CD4-positive, alpha-beta T cell (primary cell): ENCODE data around the gene CDRT15. TPM values are rescaled to one million over a fixed set of nuclear protein-coding genes. Genes with fewer than 3 reads are reported as not detected.
A peak's percentile ranks its signal among the peaks of the same experiment; 100 is the strongest.
"Not testable (repeated sequence)": the region's sequence is repeated elsewhere in the genome, so short reads cannot be mapped to it uniquely, and the experiment has no call there.

Experiments used
- ATAC-seq: fragments of 200-7000 bp; cut with Tn5 transposase; one replicate; pipeline ENCODE4 v1.10.0; 2022; ENCODE audit warnings: mild to moderate bottlenecking; ENCODE audit not compliant: poor library complexity
- CTCF ChIA-PET: fragments of 350-600 bp; sonication (Branson Sonifier 250); formaldehyde crosslinking; loops from one replicate; lab custom pipeline; 2021; ENCODE audit warnings: antibody characterized with exemption, inconsistent platforms; lab: Charles Lee
- POLR2A ChIA-PET: fragments of 350-600 bp; sonication (Branson Sonifier 250); formaldehyde crosslinking; loops from one replicate; lab custom pipeline; 2021; ENCODE audit warnings: antibody characterized with exemption, inconsistent platforms; lab: Charles Lee
- DNase-seq, 14 experiments: peaks; one replicate each; pipeline ENCODE4 v3.0.0-alpha.2; 2013 to 2020; ENCODE audit warnings: mixed read lengths in 2 of 14
- H3K27ac ChIP-seq, 2 donors: one replicate each; pipeline versions ENCODE4 v1.5.1 to v1.7.0; 2013; ENCODE audit warnings: low read length in 2 of 2, low read depth in 1 of 2, mild to moderate bottlenecking in 1 of 2
- H3K27me3 ChIP-seq, 2 experiments: 1 replicate in 1 of 2; 2 replicates in 1 of 2; pipeline versions ENCODE4 v1.6.1 to v1.7.0; 2013; ENCODE audit warnings: low read length in 2 of 2, control low read depth in 1 of 2, mild to moderate bottlenecking in 1 of 2, moderate library complexity in 1 of 2; ENCODE audit not compliant: insufficient read depth in 2 of 2, control insufficient read depth in 1 of 2
- H3K36me3 ChIP-seq: one replicate; pipeline ENCODE4 v1.6.1; 2013; ENCODE audit warnings: low read length, control low read depth; ENCODE audit not compliant: insufficient read depth
- H3K4me1 ChIP-seq: one replicate; pipeline ENCODE4 v1.6.1; 2013; ENCODE audit warnings: low read length, control low read depth; ENCODE audit not compliant: insufficient read depth
- H3K4me3 ChIP-seq: one replicate; pipeline ENCODE4 v1.5.1; 2013; ENCODE audit warnings: mild to moderate bottlenecking, low read length, moderate library complexity
- H3K9me3 ChIP-seq, 2 experiments: 1 replicate in 1 of 2; 2 replicates in 1 of 2; pipeline versions ENCODE4 v1.6.1 to v1.7.0; 2013; ENCODE audit warnings: low read length in 2 of 2, mild to moderate bottlenecking in 2 of 2, control low read depth in 1 of 2, moderate library complexity in 1 of 2; ENCODE audit not compliant: control insufficient read depth in 1 of 2, insufficient read depth in 1 of 2
- H3K27ac Mint-ChIP-seq: one replicate; pipeline ENCODE4 v1.8.0; 2020; ENCODE audit warnings: mixed read lengths
- H3K27me3 Mint-ChIP-seq: one replicate; pipeline ENCODE4 v1.8.0; 2021; ENCODE audit warnings: mixed read lengths
- H3K36me3 Mint-ChIP-seq: one replicate; pipeline ENCODE4 v1.8.0; 2021; ENCODE audit warnings: low read depth, mixed read lengths
- H3K4me1 Mint-ChIP-seq: one replicate; pipeline ENCODE4 v1.8.0; 2021; ENCODE audit warnings: low read depth, mixed read lengths
- H3K4me3 Mint-ChIP-seq: one replicate; pipeline ENCODE4 v1.8.0; 2020; ENCODE audit warnings: mild to moderate bottlenecking, mixed read lengths
- H3K9me3 Mint-ChIP-seq: one replicate; pipeline ENCODE4 v1.8.0; 2020; ENCODE audit warnings: mixed read lengths
- intact Hi-C, 2 experiments: fragments of 100-400 bp; cut with DNase I in 1 of 2; cut with micrococcal nuclease in 1 of 2; formaldehyde crosslinking; loops; one replicate each; pipeline versions ENCODE4 v1.15.1 to v1.9.0; 2023 to 2025; cut with DNase I, micrococcal nuclease
- total RNA-seq, 174 experiments: library from RNA in 2 of 174; stranded (reverse) in 2 of 174; gene quantifications; one replicate each; pipeline ENCODE4 v1.2.3 and lab custom pipeline; 2021 to 2026

The CDRT15 gene
- total RNA-seq, 2 experiments from 2014 or later: not detected

GRCh38 chr17:14190774-14191173 is 45.9 kb downstream of the CDRT15 start:
- H3K9me3 ChIP-seq, ATAC-seq, POLR2A ChIA-PET, DNase-seq, H3K9me3 Mint-ChIP-seq, H3K36me3 ChIP-seq, H3K4me3 ChIP-seq, H3K27me3 Mint-ChIP-seq, H3K4me3 Mint-ChIP-seq, H3K27me3 ChIP-seq, H3K27ac ChIP-seq, intact Hi-C loops, H3K36me3 Mint-ChIP-seq, CTCF ChIA-PET: not testable (repeated sequence)
- peaks cover 62% of the 10 kb centered on the region for H3K4me1 Mint-ChIP-seq
- H3K27ac Mint-ChIP-seq: peak overlapping the region; percentile 88
- peaks cover 40% of the 10 kb centered on the region for H3K4me1 ChIP-seq

- ATAC-seq, H3K9me3 Mint-ChIP-seq, H3K4me3 ChIP-seq, H3K27me3 ChIP-seq, H3K27ac ChIP-seq, POLR2A ChIA-PET, H3K27me3 Mint-ChIP-seq, H3K36me3 Mint-ChIP-seq, H3K9me3 ChIP-seq, DNase-seq, H3K4me1 ChIP-seq, H3K36me3 ChIP-seq, H3K4me3 Mint-ChIP-seq, intact Hi-C loops, CTCF ChIA-PET: not testable (repeated sequence)
- H3K27ac Mint-ChIP-seq: peak overlapping the region; percentile 27
- peaks cover 32% of the 10 kb centered on the region for H3K4me1 Mint-ChIP-seq
Measured at GRCh38 chr17:14186443-14186842, 50.2 kb downstream of the CDRT15 start.

Other genes starting within 250 kb of the CDRT15 start
- gene COX10, start 167.4 kb downstream of the CDRT15 start, total RNA-seq: 1 to 10 TPM; 9.1 to 9.9 TPM
- gene HS3ST3B1, start 64.2 kb upstream of the CDRT15 start, total RNA-seq: 10 to 100 TPM in 1 of 2 experiments, 1 to 10 TPM in 1; 9.3 to 11.5 TPM